ENCODE data around the gene DAZAP1.

- TF ChIP-seq CTCF (IDR thresholded peaks at IDR 0.05 in 4 of 5, conservative IDR thresholded peaks at IDR 0.05 in 1 of 5), result no peak
- no peak for TF ChIP-seq POLR2A (IDR thresholded peaks at IDR 0.05)
Observed at GRCh38 chr19:1418496-1418775, 11.1 kb downstream of the DAZAP1 start.

Measured in gastrocnemius medialis (tissue), 4 donors.